SJCRH30 (cell line): Measurements from ENCODE around the gene IL1RL2. TPM values are rescaled to one million over a fixed set of nuclear protein-coding genes. Genes with fewer than 3 reads are reported as not detected.

Source experiments
- DNase-seq, 2 experiments: peaks; one replicate each; pipeline ENCODE4 v3.0.0-alpha.2; 2015 to 2020
- H3K27ac ChIP-seq: fragments of 250-450 bp; sonication (Bioruptor Pico); 2 replicates; pipeline ENCODE4 v1.5.1; 2020; ENCODE audit warnings: mild to moderate bottlenecking, moderate library complexity
- H3K27me3 ChIP-seq: fragments of 250-450 bp; sonication (Bioruptor Pico); 2 replicates; pipeline ENCODE4 v1.5.1; 2020; ENCODE audit warnings: mild to moderate bottlenecking, moderate library complexity
- H3K36me3 ChIP-seq: fragments of 250-450 bp; sonication (Bioruptor Pico); 2 replicates; pipeline ENCODE4 v1.5.1; 2020; ENCODE audit warnings: mild to moderate bottlenecking, moderate library complexity
- H3K4me1 ChIP-seq: fragments of 250-450 bp; sonication (Bioruptor Pico); 2 replicates; pipeline ENCODE4 v1.5.1; 2020; ENCODE audit warnings: mild to moderate bottlenecking, moderate library complexity
- H3K4me3 ChIP-seq: fragments of 250-450 bp; sonication (Bioruptor Pico); 2 replicates; pipeline ENCODE4 v1.5.1; 2020; ENCODE audit warnings: mild to moderate bottlenecking, moderate library complexity
- H3K9me3 ChIP-seq: fragments of 250-450 bp; sonication (Bioruptor Pico); replicated peaks from 2 replicates; pipeline ENCODE4 v1.5.1; 2020; ENCODE audit warnings: mild to moderate bottlenecking, moderate library complexity
- total RNA-seq: library from RNA; depleted of rRNA; stranded (reverse); fragments of >200 nt; shearing (Covaris generic); gene quantifications from 2 replicates; pipeline ENCODE4 v1.2.3, GENCODE V29; 2014

Gene IL1RL2
- total RNA-seq, 1 experiment from 2014 or later: not detected

GRCh38 chr2:102253140-102253752, 66.4 kb downstream of the IL1RL2 start:
- H3K4me1 ChIP-seq: peaks cover 2% of the 10 kb centered on the region; the same call in 1 of the 2 replicates
- no peak for DNase-seq
- no peaks in the 10 kb centered on the region for H3K27me3 ChIP-seq
- H3K4me3 ChIP-seq: no peak overlapping the region
- no peaks in the 10 kb centered on the region for H3K9me3 ChIP-seq
- no peaks in the 10 kb centered on the region for H3K36me3 ChIP-seq
- H3K27ac ChIP-seq: no peak overlapping the region

- Histone ChIP-seq H3K4me3 (no peak overlapping the region), H3K36me3 (no peaks in the 10 kb centered on the region), H3K4me1 (peaks cover 3% of the 10 kb centered on the region; the same call in 1 of the 2 replicates), H3K27ac (no peak overlapping the region), H3K9me3 (no peaks in the 10 kb centered on the region), H3K27me3 (no peaks in the 10 kb centered on the region)
- DNase-seq: no peak
These were observed 66.9 kb downstream of the IL1RL2 start for GRCh38 chr2:102253753-102254150.

- no peak for DNase-seq
- no peaks in the 10 kb centered on the region for H3K36me3 ChIP-seq
- H3K27me3 ChIP-seq: no peaks in the 10 kb centered on the region
- H3K4me3 ChIP-seq: no peak overlapping the region
- no peak overlapping the region for H3K27ac ChIP-seq
- H3K9me3 ChIP-seq: no peaks in the 10 kb centered on the region
- H3K4me1 ChIP-seq: peaks cover 3% of the 10 kb centered on the region; the same call in 1 of the 2 replicates
These were observed 69.5 kb downstream of the IL1RL2 start for GRCh38 chr2:102256276-102256675.

GRCh38 chr2:102256874-102257462, 70.1 kb downstream of the IL1RL2 start:
- peak in 1 of 2 experiments; percentile 15 for DNase-seq
- Histone ChIP-seq H3K36me3 (no peaks in the 10 kb centered on the region), H3K27ac (no peak overlapping the region), H3K4me3 (no peak overlapping the region), H3K27me3 (no peaks in the 10 kb centered on the region), H3K9me3 (no peaks in the 10 kb centered on the region), H3K4me1 (peaks cover 3% of the 10 kb centered on the region; the same call in 1 of the 2 replicates)

GRCh38 chr2:102258025-102258385, 71.2 kb downstream of the IL1RL2 start:
- peak; percentile 32 to 65 for DNase-seq
- Histone ChIP-seq H3K27ac (no peak overlapping the region), H3K4me1 (peaks cover 3% of the 10 kb centered on the region; the same call in 1 of the 2 replicates), H3K27me3 (no peaks in the 10 kb centered on the region), H3K36me3 (no peaks in the 10 kb centered on the region), H3K9me3 (no peaks in the 10 kb centered on the region), H3K4me3 (no peak overlapping the region)

GRCh38 chr2:102258386-102259074, 71.7 kb downstream of the IL1RL2 start:
- no peak for DNase-seq
- no peak overlapping the region for H3K27ac ChIP-seq
- peaks cover 3% of the 10 kb centered on the region; the same call in 1 of the 2 replicates for H3K4me1 ChIP-seq
- no peak overlapping the region for H3K4me3 ChIP-seq
- no peaks in the 10 kb centered on the region for H3K9me3 ChIP-seq
- no peaks in the 10 kb centered on the region for H3K36me3 ChIP-seq
- H3K27me3 ChIP-seq: no peaks in the 10 kb centered on the region

- no peak overlapping the region for H3K27ac ChIP-seq
- no peak overlapping the region for H3K4me3 ChIP-seq
- H3K4me1 ChIP-seq: peaks cover 3% of the 10 kb centered on the region; the same call in 1 of the 2 replicates
- no peak for DNase-seq
- no peaks in the 10 kb centered on the region for H3K36me3 ChIP-seq
- no peaks in the 10 kb centered on the region for H3K9me3 ChIP-seq
- H3K27me3 ChIP-seq: no peaks in the 10 kb centered on the region
These were observed 74.8 kb downstream of the IL1RL2 start for GRCh38 chr2:102261467-102262135.

- no peak overlapping the region for H3K4me3 ChIP-seq
- peaks cover 3% of the 10 kb centered on the region; the same call in 1 of the 2 replicates for H3K4me1 ChIP-seq
- no peaks in the 10 kb centered on the region for H3K36me3 ChIP-seq
- no peak overlapping the region for H3K27ac ChIP-seq
- H3K9me3 ChIP-seq: no peaks in the 10 kb centered on the region
- DNase-seq: no peak
- H3K27me3 ChIP-seq: no peaks in the 10 kb centered on the region
These were observed 75.7 kb downstream of the IL1RL2 start for GRCh38 chr2:102262216-102263129.

GRCh38 chr2:102264952-102265351, 78.1 kb downstream of the IL1RL2 start:
- H3K4me3 ChIP-seq: no peak overlapping the region
- H3K9me3 ChIP-seq: no peaks in the 10 kb centered on the region
- no peak overlapping the region for H3K27ac ChIP-seq
- no peaks in the 10 kb centered on the region for H3K4me1 ChIP-seq
- no peaks in the 10 kb centered on the region for H3K36me3 ChIP-seq
- DNase-seq: no peak
- no peaks in the 10 kb centered on the region for H3K27me3 ChIP-seq

GRCh38 chr2:102266204-102266603, 79.4 kb downstream of the IL1RL2 start:
- no peak for DNase-seq
- Histone ChIP-seq H3K27ac (no peak overlapping the region), H3K36me3 (no peaks in the 10 kb centered on the region), H3K9me3 (no peaks in the 10 kb centered on the region), H3K4me1 (no peaks in the 10 kb centered on the region), H3K4me3 (no peak overlapping the region), H3K27me3 (no peaks in the 10 kb centered on the region)

GRCh38 chr2:102267774-102268173, 81.0 kb downstream of the IL1RL2 start:
- Histone ChIP-seq H3K9me3 (no peaks in the 10 kb centered on the region), H3K27ac (no peak overlapping the region), H3K27me3 (no peaks in the 10 kb centered on the region), H3K4me1 (no peaks in the 10 kb centered on the region), H3K4me3 (no peak overlapping the region), H3K36me3 (no peaks in the 10 kb centered on the region)
- DNase-seq: no peak

- no peaks in the 10 kb centered on the region for H3K36me3 ChIP-seq
- H3K9me3 ChIP-seq: no peaks in the 10 kb centered on the region
- no peak overlapping the region for H3K4me3 ChIP-seq
- H3K4me1 ChIP-seq: no peaks in the 10 kb centered on the region
- DNase-seq: no peak
- no peak overlapping the region for H3K27ac ChIP-seq
- H3K27me3 ChIP-seq: no peaks in the 10 kb centered on the region
These were observed 81.8 kb downstream of the IL1RL2 start for GRCh38 chr2:102268510-102269199.

- Histone ChIP-seq H3K4me1 (no peaks in the 10 kb centered on the region), H3K36me3 (no peaks in the 10 kb centered on the region), H3K4me3 (no peak overlapping the region), H3K27ac (no peak overlapping the region), H3K27me3 (no peaks in the 10 kb centered on the region), H3K9me3 (no peaks in the 10 kb centered on the region)
- DNase-seq: no peak
These were observed 82.3 kb downstream of the IL1RL2 start for GRCh38 chr2:102269200-102269524.

GRCh38 chr2:102271844-102272243, 85.0 kb downstream of the IL1RL2 start:
- Histone ChIP-seq H3K27ac (no peak overlapping the region), H3K36me3 (no peaks in the 10 kb centered on the region), H3K27me3 (no peaks in the 10 kb centered on the region), H3K4me3 (no peak overlapping the region), H3K4me1 (no peaks in the 10 kb centered on the region), H3K9me3 (no peaks in the 10 kb centered on the region)
- DNase-seq: no peak
